HepG2 (cell line): Measurements from ENCODE around the gene MEX3A. TPM values are rescaled to one million over a fixed set of nuclear protein-coding genes. Genes with fewer than 3 reads are reported as not detected.
A peak's percentile ranks its signal among the peaks of the same experiment; 100 is the strongest.

Source experiments
- ARNTL ChIP-seq: sonication (generic); formaldehyde crosslinking; IDR thresholded peaks from 2 replicates; pipeline ENCODE4 v1.4.0; 2020; ENCODE audit warnings: mild to moderate bottlenecking, missing genetic modification reagents
- ATF7-NPFF ChIP-seq: sonication (generic); formaldehyde crosslinking; IDR thresholded peaks from 2 replicates; pipeline ENCODE4 v1.8.1; 2023; ENCODE audit warnings: mild to moderate bottlenecking, low read depth, missing genetic modification reagents, moderate library complexity
- DMAP1 ChIP-seq: IDR thresholded peaks from 2 replicates; pipeline ENCODE4 v1.6.1; 2016
- GATAD1 ChIP-seq: IDR thresholded peaks from 2 replicates; pipeline ENCODE4 v1.6.1; 2016; ENCODE audit warnings: missing genetic modification reagents, missing compliant biosample characterization
- HOXD1 ChIP-seq: sonication (generic); formaldehyde crosslinking; IDR thresholded peaks from 2 replicates; pipeline ENCODE4 v1.5.0; 2020; ENCODE audit warnings: missing genetic modification reagents
- KDM2A ChIP-seq: sonication (generic); formaldehyde crosslinking; IDR thresholded peaks from 2 replicates; pipeline ENCODE4 v1.4.0; 2020; ENCODE audit warnings: low read depth, missing genetic modification reagents, borderline replicate concordance
- KLF12 ChIP-seq: sonication (generic); formaldehyde crosslinking; IDR thresholded peaks from 2 replicates; pipeline ENCODE4 v1.4.0; 2020; ENCODE audit warnings: missing genetic modification reagents, borderline replicate concordance
- MBD4 ChIP-seq: IDR thresholded peaks from 2 replicates; pipeline ENCODE4 v1.6.1; 2012; ENCODE audit warnings: low read length, inconsistent platforms, borderline replicate concordance
- MEIS2 ChIP-seq: sonication (generic); formaldehyde crosslinking; IDR thresholded peaks from 2 replicates; pipeline ENCODE4 v1.9.0; 2021; ENCODE audit warnings: mild to moderate bottlenecking, missing genetic modification reagents
- MXD1 ChIP-seq: sonication (generic); formaldehyde crosslinking; IDR thresholded peaks from 2 replicates; pipeline ENCODE4 v1.4.0; 2020; ENCODE audit warnings: mild to moderate bottlenecking, missing genetic modification reagents
- PAF1 ChIP-seq: IDR thresholded peaks from 2 replicates; pipeline ENCODE4 v1.6.1; 2016; ENCODE audit warnings: missing genetic modification reagents, missing compliant biosample characterization
- PCBP2 ChIP-seq: fragments of 200-400 bp; formaldehyde crosslinking; optimal IDR thresholded peaks from 2 replicates; pipeline ENCODE3; 2018; ENCODE audit warnings: low read length, low read depth; ENCODE audit not compliant: poor library complexity, severe bottlenecking
- PRMT3 ChIP-seq: sonication (generic); formaldehyde crosslinking; IDR thresholded peaks from 2 replicates; pipeline ENCODE4 v1.8.1; 2022; ENCODE audit warnings: low read depth, mild to moderate bottlenecking, moderate library complexity, missing genetic modification reagents, borderline replicate concordance
- TEAD3 ChIP-seq: optimal IDR thresholded peaks from 2 replicates; pipeline ENCODE3; 2016; ENCODE audit warnings: borderline replicate concordance
- TSC22D2 ChIP-seq: sonication (generic); formaldehyde crosslinking; IDR thresholded peaks from 2 replicates; pipeline ENCODE4 v1.5.1; 2020; ENCODE audit warnings: missing genetic modification reagents, mild to moderate bottlenecking, borderline replicate concordance
- ZFP36L1 ChIP-seq: sonication (generic); formaldehyde crosslinking; IDR thresholded peaks from 2 replicates; pipeline ENCODE4 v1.8.0; 2022; ENCODE audit warnings: mild to moderate bottlenecking, missing genetic modification reagents, moderate library complexity
- ZNF207 ChIP-seq: fragments of 450-650 bp; IDR thresholded peaks from 2 replicates; pipeline ENCODE4 v1.6.1; 2016; ENCODE audit warnings: antibody characterized with exemption, borderline replicate concordance
- ZNF34 ChIP-seq: sonication (generic); formaldehyde crosslinking; IDR thresholded peaks from 2 replicates; pipeline ENCODE4 v1.4.0; 2020; ENCODE audit warnings: mild to moderate bottlenecking, missing genetic modification reagents, borderline replicate concordance
- ZSCAN21 ChIP-seq: sonication (generic); formaldehyde crosslinking; IDR thresholded peaks from 2 replicates; pipeline ENCODE4 v1.8.0; 2022; ENCODE audit warnings: mild to moderate bottlenecking, missing genetic modification reagents, moderate library complexity, borderline replicate concordance
- polyA plus RNA-seq, 8 experiments: library from polyadenylated mRNA; depleted of rRNA in 3 of 8; stranded (reverse) in 7 of 8; unstranded in 1 of 8; fragments of >200 nt; fragmentation: Illumina TruSeq in 4 of 8; extraction: Trizol in 4 of 8; gene quantifications; 2 replicates each; pipeline versions ENCODE4 v1.2.1 to v1.2.3, GENCODE V29; 2011 to 2016; ENCODE audit warnings: low read depth in 4 of 8, missing spikeins in 1 of 8, mixed read lengths in 1 of 8; ENCODE audit not compliant: insufficient read depth in 1 of 8
- total RNA-seq, 5 experiments: library from RNA; depleted of rRNA; stranded (reverse); fragments of >200 nt; fragmentation: Illumina TruSeq; extraction: Trizol; gene quantifications; 2 replicates each; pipeline ENCODE4 v1.2.3, GENCODE V29; 2016; ENCODE audit warnings: low read depth in 1 of 5
- TF ChIP-seq, protein P1 (sequence below): sonication (generic); IDR thresholded peaks from 2 replicates; pipeline ENCODE4 v1.6.1; 2016; ENCODE audit warnings: low read depth, borderline replicate concordance
- TF ChIP-seq, protein P2 (sequence below): sonication (generic); formaldehyde crosslinking; IDR thresholded peaks from 2 replicates; pipeline ENCODE4 v1.8.0; 2022; ENCODE audit warnings: low read depth, missing genetic modification reagents
- TF ChIP-seq, protein P3 (sequence below): sonication (generic); formaldehyde crosslinking; IDR thresholded peaks from 2 replicates; pipeline ENCODE4 v1.5.1; 2020; ENCODE audit warnings: mild to moderate bottlenecking, missing genetic modification reagents, borderline replicate concordance
- TF ChIP-seq, protein P4 (sequence below): fragments of 450-650 bp; IDR thresholded peaks from 2 replicates; pipeline ENCODE4 v1.6.1; 2017

Gene MEX3A
- total and polyA plus RNA-seq, 2 of the 13 experiments (the other 11 are each of a cell fraction or from before 2014, with no cell fraction given) = 7.6 to 9.1 TPM

DNA sequence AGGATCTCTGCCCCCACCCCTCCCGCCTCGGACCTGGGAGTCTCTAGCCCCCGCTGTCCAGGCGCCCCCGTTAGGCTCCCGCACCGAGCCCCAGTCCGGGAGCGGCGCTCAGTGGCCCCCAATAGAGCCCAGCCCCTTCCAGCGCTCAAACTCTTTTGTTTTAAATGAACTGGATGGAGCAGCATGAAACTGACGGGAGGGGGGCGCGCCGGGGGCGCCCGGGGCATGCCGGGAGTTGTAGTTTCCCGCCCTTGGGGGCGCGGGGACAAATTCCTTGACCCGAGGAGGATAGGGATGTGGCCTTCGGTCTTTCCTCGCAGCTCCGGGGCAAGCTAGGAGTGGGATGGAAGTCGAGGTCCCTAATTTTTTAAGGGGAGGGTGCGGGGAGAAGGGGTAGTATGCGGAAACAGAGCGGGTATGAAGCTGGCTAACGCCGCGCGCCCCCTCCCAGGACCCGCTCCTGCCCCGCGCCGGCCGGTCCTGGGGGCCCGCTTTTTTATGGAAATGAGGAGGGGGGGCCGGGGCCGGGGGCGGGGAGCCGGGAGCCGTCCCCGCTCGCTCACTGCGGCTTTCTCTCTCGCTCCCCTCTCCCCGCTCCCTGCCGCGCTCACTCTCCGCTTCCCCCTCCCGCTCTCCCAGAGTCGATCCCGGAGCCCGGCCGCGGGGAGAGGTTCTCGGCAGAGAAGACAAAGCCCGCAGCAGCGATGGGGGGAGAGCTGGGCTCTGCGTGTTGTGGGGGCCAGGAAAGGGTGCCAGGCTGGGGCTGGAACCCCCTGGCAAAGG, at the start of gene MEX3A (continued):
- TF ChIP-seq KLF12 (CRISPR knock-in tag) (no peak), TSC22D2 (CRISPR knock-in tag) (no peak), ZSCAN21 (CRISPR knock-in tag) (0 out of 2 replicates have a peak, but pooled peaks have one; percentile 20), MBD4 (no peak), ATF7-NPFF (CRISPR knock-in tag) (no peak), DMAP1 (CRISPR knock-in tag) (no peak), MXD1 (CRISPR knock-in tag) (no peak; the same call in 1 of the 2 replicates), KDM2A (CRISPR knock-in tag) (peak; percentile 63), ZFP36L1 (CRISPR knock-in tag) (no peak), PCBP2 (no peak), ARNTL (CRISPR knock-in tag) (no peak), ZNF207 (no peak), PRMT3 (CRISPR knock-in tag) (no peak), HOXD1 (CRISPR knock-in tag) (no peak), PAF1 (CRISPR knock-in tag) (no peak), TEAD3 (CRISPR knock-in tag) (peak; percentile 48), MEIS2 (CRISPR knock-in tag) (no peak), ZNF34 (no peak), GATAD1 (CRISPR knock-in tag) (no peak)
- TF ChIP-seq, protein P1, sequence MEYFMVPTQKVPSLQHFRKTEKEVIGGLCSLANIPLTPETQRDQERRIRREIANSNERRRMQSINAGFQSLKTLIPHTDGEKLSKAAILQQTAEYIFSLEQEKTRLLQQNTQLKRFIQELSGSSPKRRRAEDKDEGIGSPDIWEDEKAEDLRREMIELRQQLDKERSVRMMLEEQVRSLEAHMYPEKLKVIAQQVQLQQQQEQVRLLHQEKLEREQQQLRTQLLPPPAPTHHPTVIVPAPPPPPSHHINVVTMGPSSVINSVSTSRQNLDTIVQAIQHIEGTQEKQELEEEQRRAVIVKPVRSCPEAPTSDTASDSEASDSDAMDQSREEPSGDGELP = no peak
- TF ChIP-seq, protein P2, sequence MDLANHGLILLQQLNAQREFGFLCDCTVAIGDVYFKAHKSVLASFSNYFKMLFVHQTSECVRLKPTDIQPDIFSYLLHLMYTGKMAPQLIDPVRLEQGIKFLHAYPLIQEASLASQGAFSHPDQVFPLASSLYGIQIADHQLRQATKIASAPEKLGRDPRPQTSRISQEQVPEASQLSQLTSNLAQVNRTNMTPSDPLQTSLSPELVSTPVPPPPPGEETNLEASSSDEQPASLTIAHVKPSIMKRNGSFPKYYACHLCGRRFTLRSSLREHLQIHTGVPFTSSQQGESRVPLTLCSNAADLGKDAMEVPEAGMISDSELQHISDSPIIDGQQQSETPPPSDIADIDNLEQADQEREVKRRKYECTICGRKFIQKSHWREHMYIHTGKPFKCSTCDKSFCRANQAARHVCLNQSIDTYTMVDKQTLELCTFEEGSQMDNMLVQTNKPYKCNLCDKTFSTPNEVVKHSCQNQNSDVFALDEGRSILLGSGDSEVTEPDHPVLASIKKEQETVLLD (CRISPR knock-in tag) = no peak
- TF ChIP-seq, protein P3, sequence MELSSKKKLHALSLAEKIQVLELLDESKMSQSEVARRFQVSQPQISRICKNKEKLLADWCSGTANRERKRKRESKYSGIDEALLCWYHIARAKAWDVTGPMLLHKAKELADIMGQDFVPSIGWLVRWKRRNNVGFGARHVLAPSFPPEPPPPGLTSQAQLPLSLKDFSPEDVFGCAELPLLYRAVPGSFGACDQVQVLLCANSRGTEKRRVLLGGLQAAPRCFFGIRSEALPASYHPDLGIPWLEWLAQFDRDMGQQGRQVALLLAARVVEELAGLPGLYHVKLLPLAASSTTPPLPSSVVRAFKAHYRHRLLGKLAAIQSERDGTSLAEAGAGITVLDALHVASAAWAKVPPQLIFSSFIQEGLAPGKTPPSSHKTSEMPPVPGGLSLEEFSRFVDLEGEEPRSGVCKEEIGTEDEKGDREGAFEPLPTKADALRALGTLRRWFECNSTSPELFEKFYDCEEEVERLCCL (CRISPR knock-in tag) = no peak
- TF ChIP-seq, protein P4, sequence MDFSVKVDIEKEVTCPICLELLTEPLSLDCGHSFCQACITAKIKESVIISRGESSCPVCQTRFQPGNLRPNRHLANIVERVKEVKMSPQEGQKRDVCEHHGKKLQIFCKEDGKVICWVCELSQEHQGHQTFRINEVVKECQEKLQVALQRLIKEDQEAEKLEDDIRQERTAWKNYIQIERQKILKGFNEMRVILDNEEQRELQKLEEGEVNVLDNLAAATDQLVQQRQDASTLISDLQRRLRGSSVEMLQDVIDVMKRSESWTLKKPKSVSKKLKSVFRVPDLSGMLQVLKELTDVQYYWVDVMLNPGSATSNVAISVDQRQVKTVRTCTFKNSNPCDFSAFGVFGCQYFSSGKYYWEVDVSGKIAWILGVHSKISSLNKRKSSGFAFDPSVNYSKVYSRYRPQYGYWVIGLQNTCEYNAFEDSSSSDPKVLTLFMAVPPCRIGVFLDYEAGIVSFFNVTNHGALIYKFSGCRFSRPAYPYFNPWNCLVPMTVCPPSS = no peak
